ENCODE data around the gene LILRA2. TPM values are rescaled to one million over a fixed set of nuclear protein-coding genes. Genes with fewer than 3 reads are reported as not detected.
"Not testable (repeated sequence)": the region's sequence is repeated elsewhere in the genome, so short reads cannot be mapped to it uniquely, and the experiment has no call there.

Gene LILRA2
- total RNA-seq, 2 experiments from 2014 or later = not detected

- H3K36me3 Mint-ChIP-seq (ENCODE audit: low read depth); H3K4me3 Mint-ChIP-seq; H3K9me3 Mint-ChIP-seq (ENCODE audit: low read depth); ATAC-seq; H3K27ac Mint-ChIP-seq; POLR2A ChIA-PET; DNase-seq; intact Hi-C loops (cut with DNase I, micrococcal nuclease); H3K4me1 Mint-ChIP-seq: not testable (repeated sequence)
- H3K27me3 Mint-ChIP-seq = peaks cover 33% of the 10 kb centered on the region
- CTCF ChIA-PET = interaction anchor here (0.9 kb wide), 1 partner anchor 90 kb away, joined by 3 read pairs; no protein-coding TSS in a partner anchor
Measured at GRCh38 chr19:54571715-54572615, 1.6 kb upstream of the LILRA2 start.

- H3K27ac Mint-ChIP-seq = no peak overlapping the region
- H3K4me1 Mint-ChIP-seq = no peaks in the 10 kb centered on the region
- intact Hi-C loops (cut with DNase I, micrococcal nuclease) = no loop called here
- no peaks in the 10 kb centered on the region for H3K9me3 Mint-ChIP-seq (ENCODE audit: low read depth)
- no peak overlapping the region for H3K4me3 Mint-ChIP-seq
- ChIA-PET CTCF (interaction anchor here (0.9 kb wide), 1 partner anchor 91 kb away, joined by 3 read pairs; no protein-coding TSS in a partner anchor), POLR2A (no interaction called here)
- DNase-seq (no peak), ATAC-seq (no peak)
- peaks cover 1% of the 10 kb centered on the region for H3K36me3 Mint-ChIP-seq (ENCODE audit: low read depth)
- peaks cover 31% of the 10 kb centered on the region for H3K27me3 Mint-ChIP-seq
Measured at GRCh38 chr19:54572696-54573311, 786 bp upstream of the LILRA2 start.

- Mint-ChIP-seq H3K4me3 (no peak overlapping the region), H3K27me3 (peaks cover 27% of the 10 kb centered on the region), H3K4me1 (no peaks in the 10 kb centered on the region), H3K9me3 (ENCODE audit: low read depth) (no peaks in the 10 kb centered on the region), H3K27ac (no peak overlapping the region), H3K36me3 (ENCODE audit: low read depth) (peaks cover 1% of the 10 kb centered on the region)
- intact Hi-C loops (cut with DNase I, micrococcal nuclease) = no loop called here
- DNase-seq (no peak), ATAC-seq (no peak)
- POLR2A ChIA-PET = no interaction called here
- CTCF ChIA-PET = no interaction called here
Measured at GRCh38 chr19:54574051-54574450, 461 bp downstream of the LILRA2 start.

- H3K27me3 Mint-ChIP-seq = peaks cover 27% of the 10 kb centered on the region
- no peaks in the 10 kb centered on the region for H3K9me3 Mint-ChIP-seq (ENCODE audit: low read depth)
- ChIA-PET POLR2A (no interaction called here), CTCF (no interaction called here)
- no peak for DNase-seq
- H3K4me1 Mint-ChIP-seq = no peaks in the 10 kb centered on the region
- H3K36me3 Mint-ChIP-seq (ENCODE audit: low read depth) = peaks cover 1% of the 10 kb centered on the region
- H3K27ac Mint-ChIP-seq = no peak overlapping the region
- intact Hi-C loops (cut with DNase I, micrococcal nuclease) = no loop called here
- no peak overlapping the region for H3K4me3 Mint-ChIP-seq
- ATAC-seq = no peak
Measured at GRCh38 chr19:54574527-54575056, 1.0 kb downstream of the LILRA2 start.

- H3K27ac Mint-ChIP-seq; ATAC-seq; H3K4me3 Mint-ChIP-seq; DNase-seq; POLR2A ChIA-PET; CTCF ChIA-PET; H3K4me1 Mint-ChIP-seq; intact Hi-C loops (cut with DNase I, micrococcal nuclease); H3K36me3 Mint-ChIP-seq (ENCODE audit: low read depth); H3K9me3 Mint-ChIP-seq (ENCODE audit: low read depth): not testable (repeated sequence)
- H3K27me3 Mint-ChIP-seq = peaks cover 27% of the 10 kb centered on the region
Measured at GRCh38 chr19:54575205-54575604, 1.6 kb downstream of the LILRA2 start.

GRCh38 chr19:54576411-54576976 is 2.9 kb downstream of the LILRA2 start:
- Mint-ChIP-seq H3K9me3 (ENCODE audit: low read depth) (no peaks in the 10 kb centered on the region), H3K4me1 (no peaks in the 10 kb centered on the region), H3K36me3 (ENCODE audit: low read depth) (peaks cover 1% of the 10 kb centered on the region), H3K27me3 (peaks cover 21% of the 10 kb centered on the region), H3K4me3 (no peak overlapping the region), H3K27ac (no peak overlapping the region)
- DNase-seq (no peak), ATAC-seq (no peak)
- ChIA-PET POLR2A (no interaction called here), CTCF (no interaction called here)
- intact Hi-C loops (cut with DNase I, micrococcal nuclease) = no loop called here

- Mint-ChIP-seq H3K4me3 (no peak overlapping the region), H3K9me3 (ENCODE audit: low read depth) (no peaks in the 10 kb centered on the region), H3K36me3 (ENCODE audit: low read depth) (peaks cover 1% of the 10 kb centered on the region), H3K27ac (no peak overlapping the region), H3K4me1 (no peaks in the 10 kb centered on the region), H3K27me3 (peaks cover 19% of the 10 kb centered on the region)
- CTCF ChIA-PET = no interaction called here
- no peak for DNase-seq
- ATAC-seq = no peak
- intact Hi-C loops (cut with DNase I, micrococcal nuclease) = no loop called here
- POLR2A ChIA-PET = no interaction called here
Measured at GRCh38 chr19:54577334-54577733, 3.7 kb downstream of the LILRA2 start.

- H3K4me3 Mint-ChIP-seq; DNase-seq; intact Hi-C loops (cut with DNase I, micrococcal nuclease); H3K27ac Mint-ChIP-seq; H3K4me1 Mint-ChIP-seq; H3K36me3 Mint-ChIP-seq (ENCODE audit: low read depth); POLR2A ChIA-PET; ATAC-seq; CTCF ChIA-PET; H3K9me3 Mint-ChIP-seq (ENCODE audit: low read depth): not testable (repeated sequence)
- peaks cover 18% of the 10 kb centered on the region for H3K27me3 Mint-ChIP-seq
Measured at GRCh38 chr19:54578268-54578667, 4.7 kb downstream of the LILRA2 start.

- Mint-ChIP-seq H3K27me3 (peaks cover 29% of the 10 kb centered on the region), H3K27ac (no peak overlapping the region), H3K4me3 (no peak overlapping the region), H3K4me1 (no peaks in the 10 kb centered on the region), H3K9me3 (ENCODE audit: low read depth) (peaks cover 8% of the 10 kb centered on the region), H3K36me3 (ENCODE audit: low read depth) (no peaks in the 10 kb centered on the region)
- POLR2A ChIA-PET = no interaction called here
- DNase-seq (no peak), ATAC-seq (no peak)
- CTCF ChIA-PET = no interaction called here
- intact Hi-C loops (cut with DNase I, micrococcal nuclease) = no loop called here
Measured at GRCh38 chr19:54586397-54586796, 12.8 kb downstream of the LILRA2 start.

GRCh38 chr19:54587026-54587425 is 13.4 kb downstream of the LILRA2 start:
- no peaks in the 10 kb centered on the region for H3K4me1 Mint-ChIP-seq
- ATAC-seq (no peak), DNase-seq (no peak)
- no peaks in the 10 kb centered on the region for H3K36me3 Mint-ChIP-seq (ENCODE audit: low read depth)
- ChIA-PET POLR2A (no interaction called here), CTCF (no interaction called here)
- no peak overlapping the region for H3K4me3 Mint-ChIP-seq
- intact Hi-C loops (cut with DNase I, micrococcal nuclease) = no loop called here
- no peak overlapping the region for H3K27ac Mint-ChIP-seq
- H3K27me3 Mint-ChIP-seq = peaks cover 29% of the 10 kb centered on the region
- H3K9me3 Mint-ChIP-seq (ENCODE audit: low read depth) = peaks cover 8% of the 10 kb centered on the region

- POLR2A ChIA-PET; DNase-seq; CTCF ChIA-PET; H3K9me3 Mint-ChIP-seq (ENCODE audit: low read depth); intact Hi-C loops (cut with DNase I, micrococcal nuclease); H3K4me3 Mint-ChIP-seq; ATAC-seq; H3K27ac Mint-ChIP-seq; H3K36me3 Mint-ChIP-seq (ENCODE audit: low read depth); H3K4me1 Mint-ChIP-seq: not testable (repeated sequence)
- peaks cover 28% of the 10 kb centered on the region for H3K27me3 Mint-ChIP-seq
Measured at GRCh38 chr19:54593445-54593844, 19.9 kb downstream of the LILRA2 start, which contains the start of gene LILRA1. Gene LILRA1, plus strand, starts transcription at chr19:54593632. Its CDS starts 613 bp downstream, at chr19:54594245.

Data from activated CD4-positive, alpha-beta T cell treated with anti-CD3 and anti-CD28 coated beads for 36 hours (primary cell).